Nephron (organoid): Measurements from ENCODE around the gene VSIR.

Experiments used
- H3K27ac Mint-ChIP-seq, 3 experiments: 2 replicates each; pipeline ENCODE4 v1.8.0; 2020; ENCODE audit warnings: mixed read lengths in 3 of 3, mild to moderate bottlenecking in 2 of 3, moderate library complexity in 1 of 3
- H3K27me3 Mint-ChIP-seq: 2 replicates; pipeline ENCODE4 v1.8.0; 2021; ENCODE audit warnings: low read depth, mild to moderate bottlenecking, moderate library complexity, mixed read lengths
- H3K36me3 Mint-ChIP-seq: 2 replicates; pipeline ENCODE4 v1.8.0; 2020; ENCODE audit warnings: low read depth, mixed read lengths
- H3K4me1 Mint-ChIP-seq: 2 replicates; pipeline ENCODE4 v1.8.0; 2020; ENCODE audit warnings: mixed read lengths
- H3K4me3 Mint-ChIP-seq, 3 experiments: 2 replicates each; pipeline ENCODE4 v1.8.0; 2020; ENCODE audit warnings: mild to moderate bottlenecking in 3 of 3, mixed read lengths in 3 of 3, moderate library complexity in 2 of 3
- H3K9me3 Mint-ChIP-seq: 2 replicates; pipeline ENCODE4 v1.8.0; 2020; ENCODE audit warnings: mixed read lengths
- TF ChIP-seq, protein P1 (sequence below), 3 experiments: fragments of 200-600 bp; sonication (generic); IDR thresholded peaks; one replicate each; pipeline ENCODE4 v1.5.0; 2021; ENCODE audit warnings: antibody characterized with exemption in 3 of 3; ENCODE audit not compliant: unreplicated experiment in 3 of 3

Gene VSIR

GRCh38 chr10:71802715-71803488, 29.6 kb upstream of the VSIR start:
- Mint-ChIP-seq H3K36me3 (no peaks in the 10 kb centered on the region), H3K27ac (no peak overlapping the region), H3K4me3 (no peak overlapping the region)

DNA sequence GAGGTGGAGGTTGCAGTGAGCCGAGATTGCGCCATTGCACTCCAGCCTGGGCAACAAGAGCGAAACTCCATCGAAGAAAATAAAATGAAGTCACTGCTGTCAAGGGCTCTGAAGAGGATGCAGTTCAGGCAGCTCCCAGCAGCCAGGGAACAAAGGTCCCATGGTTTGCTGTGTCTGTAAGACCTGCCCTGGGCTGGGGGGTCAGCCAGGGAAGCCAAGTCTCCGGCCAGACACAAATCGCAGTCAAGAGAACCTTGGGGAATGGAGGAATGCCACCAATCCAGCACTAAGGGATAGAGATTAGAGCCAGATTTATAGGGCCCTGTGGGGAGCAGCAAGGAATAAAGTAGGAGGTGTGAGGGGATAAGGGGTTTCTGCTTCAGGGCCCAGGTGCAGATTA, 28.9 kb upstream of the VSIR start:
- peaks cover 33% of the 10 kb centered on the region for H3K27me3 Mint-ChIP-seq
- H3K36me3 Mint-ChIP-seq, result no peaks in the 10 kb centered on the region
- H3K27ac Mint-ChIP-seq, result no peak overlapping the region
- no peaks in the 10 kb centered on the region for H3K9me3 Mint-ChIP-seq
- TF ChIP-seq, protein P1, sequence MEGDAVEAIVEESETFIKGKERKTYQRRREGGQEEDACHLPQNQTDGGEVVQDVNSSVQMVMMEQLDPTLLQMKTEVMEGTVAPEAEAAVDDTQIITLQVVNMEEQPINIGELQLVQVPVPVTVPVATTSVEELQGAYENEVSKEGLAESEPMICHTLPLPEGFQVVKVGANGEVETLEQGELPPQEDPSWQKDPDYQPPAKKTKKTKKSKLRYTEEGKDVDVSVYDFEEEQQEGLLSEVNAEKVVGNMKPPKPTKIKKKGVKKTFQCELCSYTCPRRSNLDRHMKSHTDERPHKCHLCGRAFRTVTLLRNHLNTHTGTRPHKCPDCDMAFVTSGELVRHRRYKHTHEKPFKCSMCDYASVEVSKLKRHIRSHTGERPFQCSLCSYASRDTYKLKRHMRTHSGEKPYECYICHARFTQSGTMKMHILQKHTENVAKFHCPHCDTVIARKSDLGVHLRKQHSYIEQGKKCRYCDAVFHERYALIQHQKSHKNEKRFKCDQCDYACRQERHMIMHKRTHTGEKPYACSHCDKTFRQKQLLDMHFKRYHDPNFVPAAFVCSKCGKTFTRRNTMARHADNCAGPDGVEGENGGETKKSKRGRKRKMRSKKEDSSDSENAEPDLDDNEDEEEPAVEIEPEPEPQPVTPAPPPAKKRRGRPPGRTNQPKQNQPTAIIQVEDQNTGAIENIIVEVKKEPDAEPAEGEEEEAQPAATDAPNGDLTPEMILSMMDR (IDR thresholded peaks at IDR 0.05; ENCODE audit: unreplicated experiment in 3 of 3), result no peak
- no peaks in the 10 kb centered on the region for H3K4me1 Mint-ChIP-seq
- no peak overlapping the region for H3K4me3 Mint-ChIP-seq

More at GRCh38 chr10:71802715-71803488, 29.6 kb upstream of the VSIR start:
- TF ChIP-seq, protein P1 (IDR thresholded peaks at IDR 0.05; ENCODE audit: unreplicated experiment in 3 of 3), result no peak
- Mint-ChIP-seq H3K9me3 (no peaks in the 10 kb centered on the region), H3K27me3 (peaks cover 28% of the 10 kb centered on the region), H3K4me1 (no peaks in the 10 kb centered on the region)

- Mint-ChIP-seq H3K4me3 (no peak overlapping the region), H3K27ac (no peak overlapping the region)
These were observed 28.0 kb upstream of the VSIR start for GRCh38 chr10:71801361-71801760.

GRCh38 chr10:71799608-71800453, 26.5 kb upstream of the VSIR start:
- Mint-ChIP-seq H3K27ac (no peak overlapping the region), H3K9me3 (no peaks in the 10 kb centered on the region), H3K4me1 (no peaks in the 10 kb centered on the region), H3K36me3 (no peaks in the 10 kb centered on the region), H3K27me3 (peaks cover 14% of the 10 kb centered on the region), H3K4me3 (no peak overlapping the region)
- TF ChIP-seq, protein P1 (IDR thresholded peaks at IDR 0.05; ENCODE audit: unreplicated experiment in 3 of 3), result no peak

More at GRCh38 chr10:71801361-71801760, 28.0 kb upstream of the VSIR start:
- Mint-ChIP-seq H3K36me3 (no peaks in the 10 kb centered on the region), H3K27me3 (peaks cover 27% of the 10 kb centered on the region), H3K4me1 (no peaks in the 10 kb centered on the region), H3K9me3 (no peaks in the 10 kb centered on the region)
- TF ChIP-seq, protein P1 (IDR thresholded peaks at IDR 0.05; ENCODE audit: unreplicated experiment in 3 of 3), result no peak

- Mint-ChIP-seq H3K36me3 (no peaks in the 10 kb centered on the region), H3K27ac (no peak overlapping the region), H3K4me3 (no peak overlapping the region), H3K27me3 (peaks cover 14% of the 10 kb centered on the region), H3K4me1 (no peaks in the 10 kb centered on the region), H3K9me3 (no peaks in the 10 kb centered on the region)
- TF ChIP-seq, protein P1 (IDR thresholded peaks at IDR 0.05; ENCODE audit: unreplicated experiment in 3 of 3), result no peak
These were observed 25.8 kb upstream of the VSIR start for GRCh38 chr10:71799112-71799511.
